ENCODE data around the gene TUBGCP6.

DNA sequence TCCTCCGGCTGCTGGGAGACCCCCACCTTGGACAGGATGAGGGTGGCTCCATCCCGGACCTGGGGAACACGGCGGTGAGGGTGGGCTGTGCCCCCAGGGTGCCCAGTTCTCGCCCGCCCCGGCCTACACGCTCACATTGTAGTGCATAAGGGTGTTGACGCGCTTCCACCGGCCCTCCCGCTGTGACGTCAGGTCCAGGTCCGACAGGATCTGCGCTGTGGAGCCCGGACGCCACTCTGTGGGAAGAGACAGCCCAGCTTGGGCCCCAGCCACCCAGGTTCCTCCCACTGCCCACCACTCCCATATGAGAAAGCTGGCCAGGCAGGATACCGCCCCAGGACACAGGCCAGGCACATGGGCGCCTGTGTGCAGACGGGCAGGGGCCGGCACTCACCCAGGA, 33.6 kb upstream of the TUBGCP6 start:
- TF ChIP-seq POLR2AphosphoS5 (IDR thresholded peaks at IDR 0.05) (no peak), CTCF (IDR thresholded peaks at IDR 0.05) (no peak)

Data from prostate gland (tissue), 2 donors.